ENCODE data around the gene TMEM225B. TPM values are rescaled to one million over a fixed set of nuclear protein-coding genes. Genes with fewer than 3 reads are reported as not detected.
A peak's percentile ranks its signal among the peaks of the same experiment; 100 is the strongest.

TMEM225B gene
- total RNA-seq, 2 experiments from 2014 or later: 0.92 to 2.2 TPM

DNA sequence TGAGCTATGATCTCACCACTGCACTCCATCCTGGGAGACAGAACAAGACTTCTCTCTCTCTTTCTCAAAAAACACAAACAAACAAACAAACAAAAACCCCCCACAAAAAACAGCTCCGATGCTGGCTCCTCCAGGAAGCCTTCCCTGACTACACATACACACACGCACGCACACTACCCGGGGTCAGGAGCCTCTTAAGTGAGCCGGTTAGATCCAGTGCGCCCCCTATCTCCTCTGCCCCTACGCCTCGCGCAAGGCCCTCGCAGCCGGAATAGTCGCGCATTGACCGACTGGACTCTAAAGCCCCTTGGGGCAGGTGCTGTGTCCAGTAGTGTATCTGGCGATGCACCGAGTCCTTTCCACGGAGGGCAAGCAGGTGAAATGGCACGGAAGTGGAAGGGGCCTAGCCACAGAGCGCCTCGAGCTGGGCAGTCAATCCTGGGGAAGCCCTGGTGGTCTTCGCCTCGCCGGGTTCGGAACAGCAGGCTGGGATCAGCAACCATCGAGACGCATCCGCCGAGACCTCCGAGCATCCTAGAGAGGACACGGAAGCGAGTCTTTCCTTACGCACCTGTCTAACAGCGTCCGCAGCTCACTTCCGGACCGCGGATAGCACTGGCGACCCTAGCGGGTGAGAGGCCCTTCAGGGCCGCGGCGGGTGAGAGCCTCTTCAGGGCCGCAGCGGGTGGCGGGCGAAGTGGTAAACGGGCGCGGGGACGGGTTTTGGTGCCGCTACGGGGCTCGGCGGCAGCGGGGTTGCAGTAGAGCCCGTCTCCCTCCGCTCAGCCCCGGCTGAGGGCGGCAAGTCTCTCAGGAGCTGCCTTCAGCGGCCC, 18.5 kb downstream of the TMEM225B start, which contains the start of gene ZSCAN25:
ZSCAN25 (plus strand) TSS at position 588 of the 833 bp plus-strand sequence. CDS start 2,661 bp downstream, outside the sequence.
- Mint-ChIP-seq H3K27me3 (no peaks in the 10 kb centered on the region), H3K9me3 (no peaks in the 10 kb centered on the region), H3K27ac (peak within 1 kb of the TSS; percentile 98), H3K4me1 (ENCODE audit: low read depth) (peaks cover 48% of the 10 kb centered on the region), H3K4me3 (peak within 1 kb of the TSS; percentile 94), H3K36me3 (ENCODE audit: low read depth) (peaks cover 48% of the 10 kb centered on the region)
- ChIA-PET POLR2A (interaction anchor here (0.6 to 3.6 kb wide), 15 partner anchors 8 to 398 kb away, joined by 3 to 23 read pairs (median 4); partner anchors contain the start of genes ATP5MF, TMEM225B, TRIM4 and ZKSCAN5), CTCF (interaction anchor here (0.7 to 2.4 kb wide), 7 partner anchors 9 to 302 kb away, joined by 3 to 12 read pairs (median 3); partner anchors contain the start of genes TMEM225B and TRIM4)
- DNase-seq (peak; percentile 93), ATAC-seq (peak; percentile 93)
- TF ChIP-seq, protein P1, sequence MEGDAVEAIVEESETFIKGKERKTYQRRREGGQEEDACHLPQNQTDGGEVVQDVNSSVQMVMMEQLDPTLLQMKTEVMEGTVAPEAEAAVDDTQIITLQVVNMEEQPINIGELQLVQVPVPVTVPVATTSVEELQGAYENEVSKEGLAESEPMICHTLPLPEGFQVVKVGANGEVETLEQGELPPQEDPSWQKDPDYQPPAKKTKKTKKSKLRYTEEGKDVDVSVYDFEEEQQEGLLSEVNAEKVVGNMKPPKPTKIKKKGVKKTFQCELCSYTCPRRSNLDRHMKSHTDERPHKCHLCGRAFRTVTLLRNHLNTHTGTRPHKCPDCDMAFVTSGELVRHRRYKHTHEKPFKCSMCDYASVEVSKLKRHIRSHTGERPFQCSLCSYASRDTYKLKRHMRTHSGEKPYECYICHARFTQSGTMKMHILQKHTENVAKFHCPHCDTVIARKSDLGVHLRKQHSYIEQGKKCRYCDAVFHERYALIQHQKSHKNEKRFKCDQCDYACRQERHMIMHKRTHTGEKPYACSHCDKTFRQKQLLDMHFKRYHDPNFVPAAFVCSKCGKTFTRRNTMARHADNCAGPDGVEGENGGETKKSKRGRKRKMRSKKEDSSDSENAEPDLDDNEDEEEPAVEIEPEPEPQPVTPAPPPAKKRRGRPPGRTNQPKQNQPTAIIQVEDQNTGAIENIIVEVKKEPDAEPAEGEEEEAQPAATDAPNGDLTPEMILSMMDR (IDR thresholded peaks at IDR 0.05): no peak
- intact Hi-C loops (cut with micrococcal nuclease): no loop called here

DNA sequence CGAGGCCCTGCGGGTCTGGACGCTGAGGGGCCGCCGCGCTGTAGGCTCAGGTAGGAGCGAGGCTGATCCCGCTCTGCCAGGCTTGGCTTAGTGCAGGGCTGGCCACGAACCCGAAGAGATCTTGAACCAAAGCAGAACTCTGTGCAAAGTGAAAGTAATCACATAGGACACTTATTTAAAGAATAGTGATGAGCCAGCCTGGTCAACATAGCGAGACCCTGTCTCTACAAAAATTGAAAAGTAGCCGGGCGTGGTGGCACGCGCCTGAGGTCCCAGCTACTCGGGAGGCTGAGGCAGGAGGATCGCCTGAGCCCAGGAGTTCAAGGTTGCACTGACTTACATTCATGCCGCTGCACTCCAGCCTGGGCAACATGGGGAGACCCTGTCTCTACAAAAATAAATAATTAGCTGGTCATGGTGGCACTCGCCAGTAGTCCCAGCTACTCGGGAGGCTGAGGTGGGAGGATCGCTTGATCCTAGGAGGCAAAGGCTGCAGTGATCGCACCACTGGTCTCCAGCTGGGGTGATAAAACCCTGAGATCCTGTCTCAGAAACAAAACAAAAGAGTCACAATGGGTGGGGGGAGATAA, 19.2 kb downstream of the TMEM225B start:
- TF ChIP-seq, protein P1 (IDR thresholded peaks at IDR 0.05): no peak
- intact Hi-C loops (cut with micrococcal nuclease): no loop called here
- DNase-seq: no peak
- Mint-ChIP-seq H3K9me3 (no peaks in the 10 kb centered on the region), H3K4me3 (peak overlapping the region; percentile 94), H3K27ac (peak overlapping the region; percentile 98), H3K27me3 (no peaks in the 10 kb centered on the region), H3K36me3 (ENCODE audit: low read depth) (peaks cover 54% of the 10 kb centered on the region), H3K4me1 (ENCODE audit: low read depth) (peaks cover 55% of the 10 kb centered on the region)
- CTCF ChIA-PET: interaction anchor here (1.3 to 2.4 kb wide), 4 partner anchors 8 to 17 kb away, joined by 3 to 12 read pairs (median 4); no protein-coding TSS in a partner anchor
- POLR2A ChIA-PET: interaction anchor here (0.6 to 3.6 kb wide), 10 partner anchors 12 to 397 kb away, joined by 3 to 23 read pairs (median 4); partner anchors contain the start of genes TRIM4, ZKSCAN5 and ZNF655
- ATAC-seq: no peak

DNA sequence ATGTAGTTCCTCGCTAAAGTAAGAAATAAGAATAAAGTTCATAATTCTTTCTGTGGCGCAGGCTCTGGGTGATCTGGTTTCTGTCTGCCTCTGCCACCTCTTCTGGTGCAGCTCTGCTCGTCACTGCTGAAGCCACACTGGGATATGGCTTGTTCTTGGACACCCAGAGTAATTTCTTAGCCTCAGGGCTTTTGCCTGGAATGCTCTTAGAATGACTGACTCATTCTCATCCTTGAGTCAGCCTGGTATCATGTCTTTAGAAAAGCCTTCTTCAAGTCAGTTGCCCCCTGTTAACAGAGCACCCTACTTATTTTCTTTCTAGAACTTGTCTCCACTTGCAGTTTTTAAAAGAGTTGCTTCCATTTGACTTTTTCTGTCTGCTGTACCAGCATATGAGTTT, 20.7 kb downstream of the TMEM225B start:
- intact Hi-C loops (cut with micrococcal nuclease): no loop called here
- H3K27me3 Mint-ChIP-seq: no peaks in the 10 kb centered on the region
- POLR2A ChIA-PET: interaction anchor here (1.3 kb wide), 1 partner anchor 22 kb away, joined by 3 read pairs; no protein-coding TSS in a partner anchor
- TF ChIP-seq, protein P1 (IDR thresholded peaks at IDR 0.05): no peak
- no peaks in the 10 kb centered on the region for H3K9me3 Mint-ChIP-seq
- H3K4me3 Mint-ChIP-seq: peak overlapping the region; percentile 94
- CTCF ChIA-PET: interaction anchor here (1.1 kb wide), 1 partner anchor 13 kb away, joined by 3 read pairs; no protein-coding TSS in a partner anchor
- H3K4me1 Mint-ChIP-seq (ENCODE audit: low read depth): peaks cover 69% of the 10 kb centered on the region
- peak overlapping the region; percentile 98 for H3K27ac Mint-ChIP-seq
- ATAC-seq: no peak
- DNase-seq: no peak
- H3K36me3 Mint-ChIP-seq (ENCODE audit: low read depth): peaks cover 68% of the 10 kb centered on the region

DNA sequence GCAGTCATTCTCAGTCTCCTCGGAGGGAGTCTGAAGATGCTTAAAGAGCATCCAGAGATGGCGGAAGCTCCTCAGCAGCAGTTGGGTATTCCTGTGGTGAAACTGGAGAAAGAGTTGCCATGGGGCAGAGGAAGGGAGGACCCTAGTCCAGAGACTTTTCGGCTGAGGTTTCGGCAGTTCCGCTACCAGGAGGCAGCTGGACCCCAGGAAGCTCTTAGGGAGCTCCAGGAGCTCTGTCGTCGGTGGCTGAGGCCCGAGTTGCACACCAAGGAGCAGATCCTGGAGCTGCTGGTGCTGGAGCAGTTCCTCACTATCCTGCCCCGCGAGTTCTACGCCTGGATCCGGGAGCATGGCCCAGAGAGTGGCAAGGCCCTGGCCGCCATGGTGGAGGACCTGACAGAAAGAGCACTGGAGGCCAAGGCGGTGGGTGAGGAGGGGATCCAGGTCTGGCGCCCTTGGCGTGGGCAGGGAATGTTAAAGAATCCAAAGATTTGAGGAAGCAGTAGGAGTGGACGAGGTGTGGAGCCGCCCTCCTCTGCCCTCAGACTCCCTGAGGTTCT, 21.6 kb downstream of the TMEM225B start:
- DNase-seq (no peak), ATAC-seq (no peak)
- TF ChIP-seq, protein P1 (IDR thresholded peaks at IDR 0.05): no peak
- H3K27ac Mint-ChIP-seq: peak overlapping the region; percentile 98
- H3K4me1 Mint-ChIP-seq (ENCODE audit: low read depth): peaks cover 77% of the 10 kb centered on the region
- intact Hi-C loops (cut with micrococcal nuclease): no loop called here
- no peaks in the 10 kb centered on the region for H3K27me3 Mint-ChIP-seq
- no peaks in the 10 kb centered on the region for H3K9me3 Mint-ChIP-seq
- ChIA-PET POLR2A (interaction anchor here (1.3 kb wide), 1 partner anchor 22 kb away, joined by 3 read pairs; no protein-coding TSS in a partner anchor), CTCF (interaction anchor here (1.5 kb wide), 1 partner anchor 12 kb away, joined by 4 read pairs; no protein-coding TSS in a partner anchor)
- H3K4me3 Mint-ChIP-seq: no peak overlapping the region
- peaks cover 76% of the 10 kb centered on the region for H3K36me3 Mint-ChIP-seq (ENCODE audit: low read depth)

All from activated CD8-positive, alpha-beta T cell treated with anti-CD3 and anti-CD28 coated beads for 36 hours (primary cell).